ENCODE results near the gene POLR2E. TPM values are rescaled to one million over a fixed set of nuclear protein-coding genes. Genes with fewer than 3 reads are reported as not detected.
A peak's percentile ranks its signal among the peaks of the same experiment; 100 is the strongest.

The POLR2E gene
- total and polyA plus RNA-seq, 2 of the 13 experiments (the other 11 are each of a cell fraction or from before 2014, with no cell fraction given) = 140 to 272 TPM

DNA sequence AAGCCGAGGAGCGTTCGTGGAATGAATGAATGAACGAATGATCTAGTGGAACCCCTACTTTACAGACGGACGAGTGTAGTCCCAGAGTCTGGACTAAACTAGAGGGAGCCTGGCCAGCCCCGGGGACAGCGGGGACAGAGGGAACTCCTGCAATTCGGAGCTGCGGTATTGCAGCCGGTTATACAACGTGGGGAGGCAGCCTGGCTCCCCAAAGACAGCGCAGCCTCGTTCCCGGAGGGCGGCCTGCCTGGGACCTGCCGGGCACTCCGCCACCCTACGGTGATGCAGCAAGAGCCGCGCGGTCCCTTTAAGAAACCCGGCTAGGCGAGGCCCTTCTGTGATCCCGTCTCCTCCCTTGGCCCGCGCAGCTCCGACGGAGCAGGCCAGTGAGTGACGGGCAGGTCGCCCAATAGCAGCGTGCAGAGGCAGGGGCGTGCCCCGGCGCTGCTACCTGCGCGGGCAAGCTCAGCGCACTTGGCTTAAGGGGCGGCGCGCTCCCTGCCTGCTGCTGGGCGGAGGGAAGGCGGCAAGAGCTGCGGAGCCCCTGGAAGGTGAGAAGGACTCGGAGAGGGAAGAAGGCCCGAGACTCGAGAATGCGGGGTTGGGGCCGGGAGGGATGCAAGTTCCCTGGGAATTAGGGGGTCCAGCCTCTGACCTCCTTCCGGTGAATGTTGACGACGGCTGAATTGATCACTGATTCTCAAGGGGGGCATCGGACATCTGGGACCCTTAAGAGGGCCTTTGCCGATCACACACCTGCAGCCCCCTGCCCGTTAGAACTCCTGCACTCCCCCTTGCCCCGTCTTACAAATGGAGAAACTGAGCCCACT lies 55.3 kb downstream of the POLR2E start, which contains the start of gene ABCA7 (continued):
- TF ChIP-seq, protein P1, sequence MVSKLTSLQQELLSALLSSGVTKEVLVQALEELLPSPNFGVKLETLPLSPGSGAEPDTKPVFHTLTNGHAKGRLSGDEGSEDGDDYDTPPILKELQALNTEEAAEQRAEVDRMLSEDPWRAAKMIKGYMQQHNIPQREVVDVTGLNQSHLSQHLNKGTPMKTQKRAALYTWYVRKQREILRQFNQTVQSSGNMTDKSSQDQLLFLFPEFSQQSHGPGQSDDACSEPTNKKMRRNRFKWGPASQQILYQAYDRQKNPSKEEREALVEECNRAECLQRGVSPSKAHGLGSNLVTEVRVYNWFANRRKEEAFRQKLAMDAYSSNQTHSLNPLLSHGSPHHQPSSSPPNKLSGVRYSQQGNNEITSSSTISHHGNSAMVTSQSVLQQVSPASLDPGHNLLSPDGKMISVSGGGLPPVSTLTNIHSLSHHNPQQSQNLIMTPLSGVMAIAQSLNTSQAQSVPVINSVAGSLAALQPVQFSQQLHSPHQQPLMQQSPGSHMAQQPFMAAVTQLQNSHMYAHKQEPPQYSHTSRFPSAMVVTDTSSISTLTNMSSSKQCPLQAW (CRISPR knock-in tag; IDR thresholded peaks at IDR 0.05) = peak; percentile 72; the same call in 1 of the 2 replicates
- TF ChIP-seq SOX13 (IDR thresholded peaks at IDR 0.05) (no peak), SOX13 (CRISPR knock-in tag; conservative IDR thresholded peaks at IDR 0.05 in 1 of 2, IDR thresholded peaks at IDR 0.05 in 1 of 2) (peak; percentile 32 to 94; a peak in 2 of 4 replicates), REL (CRISPR knock-in tag; conservative IDR thresholded peaks at IDR 0.05) (0 out of 2 replicates have a peak, but pooled peaks have one; percentile 74), GTF2F1 (IDR thresholded peaks at IDR 0.05; ENCODE audit: low read length) (no peak), YEATS4 (CRISPR knock-in tag; IDR thresholded peaks at IDR 0.05; ENCODE audit: borderline replicate concordance) (no peak), NFKB2 (CRISPR knock-in tag; IDR thresholded peaks at IDR 0.05; ENCODE audit: borderline replicate concordance) (peak; percentile 36; the same call in 1 of the 2 replicates), ARNT (IDR thresholded peaks at IDR 0.05) (no peak), ZNF777 (CRISPR knock-in tag; IDR thresholded peaks at IDR 0.05) (no peak), CHD4 (IDR thresholded peaks at IDR 0.05; ENCODE audit: borderline replicate concordance, low read length) (no peak; the same call in 1 of the 2 replicates), YY1 (IDR thresholded peaks at IDR 0.05; ENCODE audit: insufficient read depth, insufficient replicate concordance, low read depth, low read length) (no peak), TMF1 (CRISPR knock-in tag; IDR thresholded peaks at IDR 0.05; ENCODE audit: low read depth) (no peak), TEAD2 (CRISPR knock-in tag; IDR thresholded peaks at IDR 0.05) (no peak), NFKBIZ (CRISPR knock-in tag; IDR thresholded peaks at IDR 0.05) (no peak), ZNF570 (CRISPR knock-in tag; IDR thresholded peaks at IDR 0.05; ENCODE audit: borderline replicate concordance) (no peak), ZC3H13 (CRISPR knock-in tag; IDR thresholded peaks at IDR 0.05) (peak; percentile 68; the same call in 1 of the 2 replicates), TOE1 (CRISPR knock-in tag; IDR thresholded peaks at IDR 0.05) (no peak), DMAP1 (CRISPR knock-in tag; IDR thresholded peaks at IDR 0.05) (no peak), RFXANK (CRISPR knock-in tag; IDR thresholded peaks at IDR 0.05) (no peak), EZH2 (conservative IDR thresholded peaks at IDR 0.05; ENCODE audit: low read depth, low read length) (no peak), CREM (IDR thresholded peaks at IDR 0.05) (no peak), CREM (CRISPR knock-in tag; IDR thresholded peaks at IDR 0.05) (no peak)
- TF ChIP-seq, protein P2, sequence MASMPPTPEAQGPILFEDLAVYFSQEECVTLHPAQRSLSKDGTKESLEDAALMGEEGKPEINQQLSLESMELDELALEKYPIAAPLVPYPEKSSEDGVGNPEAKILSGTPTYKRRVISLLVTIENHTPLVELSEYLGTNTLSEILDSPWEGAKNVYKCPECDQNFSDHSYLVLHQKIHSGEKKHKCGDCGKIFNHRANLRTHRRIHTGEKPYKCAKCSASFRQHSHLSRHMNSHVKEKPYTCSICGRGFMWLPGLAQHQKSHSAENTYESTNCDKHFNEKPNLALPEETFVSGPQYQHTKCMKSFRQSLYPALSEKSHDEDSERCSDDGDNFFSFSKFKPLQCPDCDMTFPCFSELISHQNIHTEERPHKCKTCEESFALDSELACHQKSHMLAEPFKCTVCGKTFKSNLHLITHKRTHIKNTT (CRISPR knock-in tag; IDR thresholded peaks at IDR 0.05) = no peak
- TF ChIP-seq, protein P3, sequence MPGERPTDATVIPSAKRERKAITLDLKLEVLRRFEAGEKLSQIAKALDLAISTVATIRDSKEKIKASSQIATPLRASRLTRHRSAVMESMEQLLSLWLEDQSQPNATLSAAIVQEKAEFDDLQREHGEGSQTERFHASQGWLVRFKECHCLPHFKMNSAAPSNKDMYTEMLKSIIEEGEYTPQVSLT (CRISPR knock-in tag; IDR thresholded peaks at IDR 0.05; ENCODE audit: borderline replicate concordance, low read depth) = no peak
- TF ChIP-seq, protein P4, sequence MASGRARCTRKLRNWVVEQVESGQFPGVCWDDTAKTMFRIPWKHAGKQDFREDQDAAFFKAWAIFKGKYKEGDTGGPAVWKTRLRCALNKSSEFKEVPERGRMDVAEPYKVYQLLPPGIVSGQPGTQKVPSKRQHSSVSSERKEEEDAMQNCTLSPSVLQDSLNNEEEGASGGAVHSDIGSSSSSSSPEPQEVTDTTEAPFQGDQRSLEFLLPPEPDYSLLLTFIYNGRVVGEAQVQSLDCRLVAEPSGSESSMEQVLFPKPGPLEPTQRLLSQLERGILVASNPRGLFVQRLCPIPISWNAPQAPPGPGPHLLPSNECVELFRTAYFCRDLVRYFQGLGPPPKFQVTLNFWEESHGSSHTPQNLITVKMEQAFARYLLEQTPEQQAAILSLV (CRISPR knock-in tag; IDR thresholded peaks at IDR 0.05; ENCODE audit: borderline replicate concordance) = peak; percentile 26; the same call in 1 of the 2 replicates
